ENCODE results near the gene MBD6. TPM values are rescaled to one million over a fixed set of nuclear protein-coding genes. Genes with fewer than 3 reads are reported as not detected.

MBD6 gene
- total RNA-seq, 1 experiment from 2014 or later: 140 TPM

DNA sequence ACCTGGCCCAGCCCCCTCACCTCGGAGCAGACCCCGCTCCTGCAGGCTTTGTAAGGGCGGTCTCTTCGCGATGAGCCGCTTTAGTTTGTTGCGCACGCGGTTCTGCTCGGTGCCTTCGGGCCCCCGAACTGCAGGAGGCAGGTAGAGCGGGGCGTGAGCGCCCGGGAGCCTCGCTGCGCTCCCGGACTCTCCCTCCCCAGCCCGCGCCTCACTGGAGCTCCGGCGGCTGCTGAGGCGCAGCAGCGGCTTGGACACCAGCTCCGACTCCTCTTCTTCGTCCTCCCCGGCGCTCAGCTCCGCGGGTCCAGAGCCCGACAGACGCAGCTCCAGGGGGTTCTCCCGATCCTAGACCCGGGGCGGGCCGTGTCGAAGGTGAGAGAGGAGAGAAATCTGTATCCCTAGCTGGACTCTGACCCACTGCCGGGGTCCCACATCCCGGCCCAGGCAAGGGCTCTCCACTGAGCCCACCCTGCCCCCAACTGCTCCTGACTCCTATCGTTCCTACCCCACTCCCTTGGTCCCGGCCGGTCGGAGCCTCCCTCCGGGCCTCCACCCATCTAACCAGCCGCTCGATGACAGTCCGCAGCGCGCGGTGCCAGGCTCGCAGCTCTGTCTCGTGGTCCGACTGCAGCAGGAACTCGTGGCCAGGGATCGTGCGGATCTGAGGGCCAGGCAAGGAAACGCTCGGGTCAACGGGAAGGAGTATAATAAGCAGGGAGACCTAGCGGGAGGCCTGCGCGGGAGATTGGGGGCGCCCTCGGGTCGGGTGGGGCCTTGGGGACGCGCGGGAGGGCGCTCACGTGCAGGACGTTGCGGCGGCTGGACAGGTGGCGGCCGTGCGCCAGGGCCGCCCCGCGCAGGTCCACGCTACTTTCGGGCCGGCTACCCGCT lies 47.1 kb upstream of the MBD6 start:
- CTCF ChIA-PET: no interaction called here
- intact Hi-C loops (cut with micrococcal nuclease; ENCODE audit: unreplicated experiment): no loop called here
- DNase-seq (ENCODE audit: low spot score): no peak
- no TSS peak for BruUV-seq (replicated peaks)
- Histone ChIP-seq H3K4me3 (ENCODE audit: low read depth, low read length, poor library complexity, severe bottlenecking) (peak overlapping the region; percentile 27), H3K27ac (ENCODE audit: low read depth, low read length, poor library complexity, severe bottlenecking) (no peak overlapping the region), H3K9me3 (ENCODE audit: low read depth, low read length, poor library complexity, severe bottlenecking) (no peaks in the 10 kb centered on the region), H3K27me3 (replicated peaks; ENCODE audit: insufficient read depth, low read depth, low read length, poor library complexity) (peaks cover 29% of the 10 kb centered on the region), H3K4me1 (ENCODE audit: insufficient read depth, low read length, poor library complexity, severe bottlenecking) (no peaks in the 10 kb centered on the region), H3K36me3 (ENCODE audit: insufficient read depth, low read length, poor library complexity, severe bottlenecking) (no peaks in the 10 kb centered on the region)
- TF ChIP-seq, protein P1, sequence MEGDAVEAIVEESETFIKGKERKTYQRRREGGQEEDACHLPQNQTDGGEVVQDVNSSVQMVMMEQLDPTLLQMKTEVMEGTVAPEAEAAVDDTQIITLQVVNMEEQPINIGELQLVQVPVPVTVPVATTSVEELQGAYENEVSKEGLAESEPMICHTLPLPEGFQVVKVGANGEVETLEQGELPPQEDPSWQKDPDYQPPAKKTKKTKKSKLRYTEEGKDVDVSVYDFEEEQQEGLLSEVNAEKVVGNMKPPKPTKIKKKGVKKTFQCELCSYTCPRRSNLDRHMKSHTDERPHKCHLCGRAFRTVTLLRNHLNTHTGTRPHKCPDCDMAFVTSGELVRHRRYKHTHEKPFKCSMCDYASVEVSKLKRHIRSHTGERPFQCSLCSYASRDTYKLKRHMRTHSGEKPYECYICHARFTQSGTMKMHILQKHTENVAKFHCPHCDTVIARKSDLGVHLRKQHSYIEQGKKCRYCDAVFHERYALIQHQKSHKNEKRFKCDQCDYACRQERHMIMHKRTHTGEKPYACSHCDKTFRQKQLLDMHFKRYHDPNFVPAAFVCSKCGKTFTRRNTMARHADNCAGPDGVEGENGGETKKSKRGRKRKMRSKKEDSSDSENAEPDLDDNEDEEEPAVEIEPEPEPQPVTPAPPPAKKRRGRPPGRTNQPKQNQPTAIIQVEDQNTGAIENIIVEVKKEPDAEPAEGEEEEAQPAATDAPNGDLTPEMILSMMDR (conservative IDR thresholded peaks at IDR 0.05; ENCODE audit: low read depth, low read length): no peak
- peak; percentile 76 for TF ChIP-seq EZH2 (IDR thresholded peaks at IDR 0.05; ENCODE audit: borderline replicate concordance, low read depth, low read length, poor library complexity, severe bottlenecking)
- POLR2A ChIA-PET (ENCODE audit: low non-redundant PET): interaction anchor here (0.5 kb wide), 1 partner anchor 12 kb away, joined by 8 read pairs; no protein-coding TSS in a partner anchor

DNA sequence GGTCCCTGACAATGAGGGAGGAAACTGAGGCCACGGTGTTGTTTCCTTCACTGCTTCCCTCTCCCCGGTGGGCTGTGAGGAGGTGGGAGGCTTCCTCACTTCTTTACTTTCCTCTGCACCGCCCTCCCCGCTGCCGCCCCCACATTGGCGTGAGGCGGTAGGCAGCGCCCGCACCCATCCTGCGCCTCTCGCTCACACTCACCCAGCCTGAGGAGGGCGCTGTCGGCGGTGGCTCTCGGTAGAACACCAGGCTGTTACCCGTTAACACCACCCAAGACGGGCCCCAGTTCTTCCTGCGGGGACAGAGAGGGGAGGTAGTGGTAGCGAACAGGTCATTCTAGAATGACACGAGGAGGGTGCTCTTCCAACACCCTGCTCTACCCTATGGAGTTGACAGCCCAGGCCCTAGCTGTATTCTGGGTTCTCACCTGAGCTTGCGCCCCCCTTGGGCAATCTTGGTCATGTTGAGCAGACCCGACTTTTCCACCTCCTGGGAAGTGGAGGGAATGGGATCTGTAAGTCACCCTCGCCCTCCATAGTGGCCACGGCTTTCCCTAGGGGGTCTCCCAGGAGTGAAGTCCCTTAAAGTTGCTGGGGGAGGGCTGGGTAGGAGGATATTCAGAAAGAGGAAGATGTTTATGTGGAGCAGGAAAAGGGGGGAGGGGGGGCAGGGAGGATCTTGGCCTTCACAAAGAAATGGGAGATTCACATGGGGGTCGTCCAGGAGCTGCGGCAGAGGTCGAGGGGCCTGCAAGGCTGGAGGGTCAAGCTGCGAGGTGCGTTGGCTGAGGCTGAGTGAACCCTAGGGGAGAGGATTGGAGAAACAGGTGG lies 46.2 kb upstream of the MBD6 start:
- H3K27ac ChIP-seq (ENCODE audit: low read depth, low read length, poor library complexity, severe bottlenecking): no peak overlapping the region
- no peaks in the 10 kb centered on the region for H3K36me3 ChIP-seq (ENCODE audit: insufficient read depth, low read length, poor library complexity, severe bottlenecking)
- H3K9me3 ChIP-seq (ENCODE audit: low read depth, low read length, poor library complexity, severe bottlenecking): no peaks in the 10 kb centered on the region
- DNase-seq (ENCODE audit: low spot score): no peak
- no peaks in the 10 kb centered on the region for H3K4me1 ChIP-seq (ENCODE audit: insufficient read depth, low read length, poor library complexity, severe bottlenecking)
- ChIA-PET CTCF (no interaction called here), POLR2A (ENCODE audit: low non-redundant PET) (no interaction called here)
- H3K27me3 ChIP-seq (replicated peaks; ENCODE audit: insufficient read depth, low read depth, low read length, poor library complexity): peaks cover 29% of the 10 kb centered on the region
- peak overlapping the region; percentile 27 for H3K4me3 ChIP-seq (ENCODE audit: low read depth, low read length, poor library complexity, severe bottlenecking)
- no TSS peak for BruUV-seq (replicated peaks)
- intact Hi-C loops (cut with micrococcal nuclease; ENCODE audit: unreplicated experiment): no loop called here
- TF ChIP-seq, protein P1 (conservative IDR thresholded peaks at IDR 0.05; ENCODE audit: low read depth, low read length): peak; percentile 47
- TF ChIP-seq EZH2 (IDR thresholded peaks at IDR 0.05; ENCODE audit: borderline replicate concordance, low read depth, low read length, poor library complexity, severe bottlenecking): no peak

DNA sequence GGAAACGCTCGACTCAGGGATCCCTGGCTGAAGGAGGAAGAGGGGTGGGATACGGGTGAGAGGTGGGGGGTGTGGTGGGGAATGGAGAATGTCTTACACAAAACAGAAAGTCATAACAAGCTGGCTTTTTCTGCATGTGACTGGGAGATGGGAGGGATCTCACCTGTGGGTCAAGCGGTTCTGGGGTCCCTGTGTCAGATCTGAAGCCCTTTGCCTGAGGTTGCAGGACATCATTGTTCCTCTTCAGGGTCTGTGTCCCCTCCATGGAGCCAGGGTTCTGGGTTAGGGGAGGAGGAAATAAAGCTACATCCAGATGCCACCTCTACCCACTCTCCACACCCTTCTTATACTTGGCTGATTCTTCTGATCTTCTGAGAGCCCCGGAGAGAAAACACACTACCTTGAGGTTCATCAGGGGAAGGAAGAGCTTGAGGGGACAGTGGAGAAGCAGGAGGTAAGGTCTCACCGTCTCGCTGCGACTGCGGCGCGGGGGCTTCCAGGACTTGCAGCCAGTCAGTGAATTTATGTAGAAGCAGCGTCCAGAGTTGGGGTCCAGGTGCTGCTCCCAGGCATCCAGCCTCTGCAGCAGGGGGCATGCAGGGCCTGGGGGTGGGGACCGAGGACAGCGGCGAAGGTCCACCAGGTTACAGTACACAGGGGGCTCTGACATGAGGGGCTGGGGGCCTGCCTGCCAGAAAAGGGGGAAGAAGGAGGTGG lies 45.5 kb upstream of the MBD6 start:
- Histone ChIP-seq H3K27ac (ENCODE audit: low read depth, low read length, poor library complexity, severe bottlenecking) (no peak overlapping the region), H3K4me1 (ENCODE audit: insufficient read depth, low read length, poor library complexity, severe bottlenecking) (no peaks in the 10 kb centered on the region), H3K36me3 (ENCODE audit: insufficient read depth, low read length, poor library complexity, severe bottlenecking) (no peaks in the 10 kb centered on the region), H3K27me3 (replicated peaks; ENCODE audit: insufficient read depth, low read depth, low read length, poor library complexity) (peaks cover 29% of the 10 kb centered on the region), H3K9me3 (ENCODE audit: low read depth, low read length, poor library complexity, severe bottlenecking) (no peaks in the 10 kb centered on the region), H3K4me3 (ENCODE audit: low read depth, low read length, poor library complexity, severe bottlenecking) (no peak overlapping the region)
- CTCF ChIA-PET: no interaction called here
- intact Hi-C loops (cut with micrococcal nuclease; ENCODE audit: unreplicated experiment): no loop called here
- no peak for DNase-seq (ENCODE audit: low spot score)
- no TSS peak for BruUV-seq (replicated peaks)
- POLR2A ChIA-PET (ENCODE audit: low non-redundant PET): no interaction called here
- TF ChIP-seq, protein P1 (conservative IDR thresholded peaks at IDR 0.05; ENCODE audit: low read depth, low read length): no peak
- TF ChIP-seq EZH2 (IDR thresholded peaks at IDR 0.05; ENCODE audit: borderline replicate concordance, low read depth, low read length, poor library complexity, severe bottlenecking): no peak

Measured in A673 (cell line).